Mucosa of descending colon (tissue), 3 donors: ENCODE results near the gene HMCN2. TPM values are rescaled to one million over a fixed set of nuclear protein-coding genes. Genes with fewer than 3 reads are reported as not detected.

Experiments used
- ATAC-seq: fragments of 200-7000 bp; cut with Tn5 transposase; one replicate; pipeline ENCODE4 v1.9.1; 2020; ENCODE audit warnings: mild to moderate bottlenecking, moderate library complexity
- DNase-seq, 3 donors: peaks; one replicate each; pipeline ENCODE4 v3.0.0-alpha.2; 2020
- H3K36me3 ChIP-seq: fragments of 200-600 bp; one replicate; pipeline ENCODE4 v1.8.0; 2021; ENCODE audit warnings: low read depth, mild to moderate bottlenecking
- H3K4me1 ChIP-seq: fragments of 200-600 bp; one replicate; pipeline ENCODE4 v1.8.0; 2021; ENCODE audit warnings: low read depth, mild to moderate bottlenecking
- H3K4me3 ChIP-seq: fragments of 200-600 bp; one replicate; pipeline ENCODE4 v1.8.0; 2021; ENCODE audit warnings: mild to moderate bottlenecking
- H3K9me3 ChIP-seq: fragments of 200-600 bp; one replicate; pipeline ENCODE4 v1.8.0; 2021; ENCODE audit warnings: mild to moderate bottlenecking
- intact Hi-C, 2 donors: fragments of 100-400 bp; cut with DNase I in 1 of 2; cut with micrococcal nuclease in 1 of 2; formaldehyde crosslinking; loops; one replicate each; pipeline versions ENCODE4 v1.11.0 to v1.11.1; 2022; cut with DNase I, micrococcal nuclease
- total RNA-seq, 3 donors: library from RNA; stranded (reverse); fragmentation: NEBNext Ultra II Directional in 2 of 3; extraction: Animal tissue kit (Norgen Biotek cat#: 25700) in 2 of 3; gene quantifications; one replicate each; pipeline versions ENCODE4 v1.2.1 to v1.2.4, GENCODE V29; 2021 to 2023
- TF ChIP-seq, protein P1 (sequence below): fragments of 200-600 bp; IDR thresholded peaks from one replicate; pipeline ENCODE4 v1.8.0; 2022; ENCODE audit warnings: antibody characterized with exemption, mild to moderate bottlenecking
- donor health status: DM: no; HTN: no; CAD: no; lungs with moderate emphysema.
- donor health status: DM: no; HTN: no; CAD: no.
- donor health status: DM: no; HTN: yes; CAD: no.

Gene HMCN2
- total RNA-seq, 3 donors from 2014 or later, result 28.1 to 40.5 (median 33.2) TPM

DNA sequence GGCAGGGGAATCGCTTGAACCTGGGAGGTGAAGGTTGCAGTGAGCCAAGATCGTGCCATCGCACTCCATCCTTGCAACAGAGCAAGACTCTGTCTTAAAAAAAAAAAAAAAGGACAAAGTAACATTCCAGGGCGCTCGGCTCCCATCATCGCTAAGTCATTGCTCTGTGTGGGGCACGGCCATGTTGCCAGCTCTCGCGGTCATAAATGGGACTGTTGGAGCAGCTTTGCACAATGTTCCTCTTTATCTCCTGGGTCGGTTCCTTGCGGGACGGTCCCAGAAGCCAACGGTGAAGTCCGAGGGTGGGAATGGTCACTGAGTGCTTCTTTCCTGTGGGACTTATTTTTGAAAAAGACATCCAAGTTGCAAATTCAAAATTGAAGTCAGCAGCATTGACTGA is 65.5 kb downstream of the HMCN2 start:
- DNase-seq (no peak), ATAC-seq (no peak)
- H3K9me3 ChIP-seq, result no peaks in the 10 kb centered on the region
- no peaks in the 10 kb centered on the region for H3K36me3 ChIP-seq
- intact Hi-C loops, result loop anchor here in 1 of 2 donors (10.0 kb wide), 1 partner anchor 64 kb away; no protein-coding TSS in a partner anchor
- H3K4me1 ChIP-seq, result peaks cover 2% of the 10 kb centered on the region
- TF ChIP-seq, protein P1, sequence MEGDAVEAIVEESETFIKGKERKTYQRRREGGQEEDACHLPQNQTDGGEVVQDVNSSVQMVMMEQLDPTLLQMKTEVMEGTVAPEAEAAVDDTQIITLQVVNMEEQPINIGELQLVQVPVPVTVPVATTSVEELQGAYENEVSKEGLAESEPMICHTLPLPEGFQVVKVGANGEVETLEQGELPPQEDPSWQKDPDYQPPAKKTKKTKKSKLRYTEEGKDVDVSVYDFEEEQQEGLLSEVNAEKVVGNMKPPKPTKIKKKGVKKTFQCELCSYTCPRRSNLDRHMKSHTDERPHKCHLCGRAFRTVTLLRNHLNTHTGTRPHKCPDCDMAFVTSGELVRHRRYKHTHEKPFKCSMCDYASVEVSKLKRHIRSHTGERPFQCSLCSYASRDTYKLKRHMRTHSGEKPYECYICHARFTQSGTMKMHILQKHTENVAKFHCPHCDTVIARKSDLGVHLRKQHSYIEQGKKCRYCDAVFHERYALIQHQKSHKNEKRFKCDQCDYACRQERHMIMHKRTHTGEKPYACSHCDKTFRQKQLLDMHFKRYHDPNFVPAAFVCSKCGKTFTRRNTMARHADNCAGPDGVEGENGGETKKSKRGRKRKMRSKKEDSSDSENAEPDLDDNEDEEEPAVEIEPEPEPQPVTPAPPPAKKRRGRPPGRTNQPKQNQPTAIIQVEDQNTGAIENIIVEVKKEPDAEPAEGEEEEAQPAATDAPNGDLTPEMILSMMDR, result no peak
- no peak overlapping the region for H3K4me3 ChIP-seq

DNA sequence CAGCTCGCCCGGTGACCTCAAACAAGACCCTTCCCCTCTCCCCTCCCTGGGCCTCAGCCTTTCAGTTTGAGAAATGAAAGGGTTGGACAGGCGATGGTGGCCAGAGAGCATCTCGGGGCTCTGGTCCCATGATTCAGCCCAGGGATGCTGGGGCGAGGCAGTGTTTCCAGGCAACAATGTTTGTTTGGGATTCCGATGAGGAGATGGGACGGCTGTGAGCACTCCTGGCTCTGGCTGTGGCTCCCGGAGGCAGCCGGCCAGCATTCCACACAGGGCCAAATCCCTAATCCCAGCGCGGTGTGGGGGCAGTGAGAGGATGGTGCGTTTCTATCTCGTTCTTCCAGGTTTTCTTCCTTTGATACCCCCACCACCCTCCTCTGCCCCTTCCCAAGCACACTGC is 66.0 kb downstream of the HMCN2 start:
- H3K36me3 ChIP-seq, result no peaks in the 10 kb centered on the region
- H3K4me1 ChIP-seq, result peaks cover 2% of the 10 kb centered on the region
- TF ChIP-seq, protein P1, result no peak
- no peak overlapping the region for H3K4me3 ChIP-seq
- ATAC-seq (peak; percentile 42), DNase-seq (peak in 2 of 3 donors; percentile 47 to 66)
- no peaks in the 10 kb centered on the region for H3K9me3 ChIP-seq
- intact Hi-C loops, result loop anchor here in 1 of 2 donors (10.0 kb wide), 1 partner anchor 63 kb away; no protein-coding TSS in a partner anchor

DNA sequence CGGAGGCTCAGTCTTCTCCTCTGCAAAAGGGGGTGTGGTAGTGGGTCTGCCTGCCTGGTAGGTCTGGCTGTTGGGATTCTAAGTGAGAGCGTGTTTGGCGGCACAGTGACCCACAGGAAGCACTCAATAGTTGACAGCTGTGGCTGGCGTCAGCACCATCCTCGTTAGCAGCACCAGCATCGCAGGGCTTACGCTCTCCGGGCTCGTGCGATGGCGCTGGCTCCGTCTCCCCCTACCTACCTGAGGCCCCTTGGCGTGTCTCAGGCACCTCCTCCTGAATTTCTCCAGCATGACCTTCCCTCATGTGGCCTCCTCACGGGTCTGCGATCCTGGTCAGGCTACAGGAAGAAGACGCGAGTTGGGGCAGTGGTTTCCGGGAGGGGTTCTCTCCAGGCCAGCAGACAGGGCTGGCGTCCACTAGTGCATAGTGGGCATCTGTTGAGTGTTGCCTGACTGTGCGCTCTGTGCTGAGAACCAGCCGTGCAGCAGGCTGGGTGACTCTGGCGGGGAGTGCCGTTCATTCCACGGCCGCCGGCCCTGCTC is 66.9 kb downstream of the HMCN2 start:
- DNase-seq, result no peak
- H3K4me3 ChIP-seq, result no peak overlapping the region
- TF ChIP-seq, protein P1, result no peak
- ATAC-seq, result no peak
- intact Hi-C loops, result loop anchor here in 1 of 2 donors (10.0 kb wide), 1 partner anchor 62 kb away; no protein-coding TSS in a partner anchor
- no peaks in the 10 kb centered on the region for H3K9me3 ChIP-seq
- H3K36me3 ChIP-seq, result no peaks in the 10 kb centered on the region
- peaks cover 2% of the 10 kb centered on the region for H3K4me1 ChIP-seq

DNA sequence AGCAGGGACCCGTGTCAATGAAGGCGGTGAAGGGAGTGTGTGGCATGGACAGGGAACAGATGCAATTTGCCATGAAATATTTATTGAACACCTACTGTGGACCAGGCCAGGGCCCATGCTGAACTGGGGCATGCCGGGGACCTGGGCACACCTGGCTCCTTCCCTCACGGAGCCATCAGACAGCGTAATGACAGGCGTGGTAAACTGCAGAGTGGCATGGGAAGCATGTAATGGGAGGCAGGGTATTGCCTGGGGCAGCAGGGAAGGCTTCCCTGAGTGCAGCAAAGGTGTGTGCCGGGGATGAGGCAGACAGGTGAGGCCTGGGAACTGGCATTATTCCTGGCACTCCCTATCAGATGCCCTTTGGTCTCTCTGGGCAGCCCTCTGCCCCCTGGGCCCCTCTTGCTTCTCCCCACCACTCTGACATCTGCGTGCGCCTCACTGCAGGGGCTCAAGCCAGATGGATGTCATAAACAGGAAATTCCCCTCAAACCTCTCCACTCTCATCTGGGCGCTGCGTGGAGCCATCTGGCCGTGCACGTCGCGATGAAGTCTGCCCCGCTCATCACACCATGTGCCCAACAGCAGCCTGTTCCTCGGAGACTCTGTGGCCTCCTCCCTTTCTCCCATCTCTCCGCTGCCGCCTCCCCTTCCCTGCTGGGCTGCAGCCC is 67.6 kb downstream of the HMCN2 start:
- no peaks in the 10 kb centered on the region for H3K9me3 ChIP-seq
- intact Hi-C loops, result loop anchor here in 1 of 2 donors (10.0 kb wide), 1 partner anchor 62 kb away; no protein-coding TSS in a partner anchor
- DNase-seq (no peak), ATAC-seq (peak; percentile 43)
- TF ChIP-seq, protein P1, result no peak
- H3K4me3 ChIP-seq, result no peak overlapping the region
- H3K4me1 ChIP-seq, result no peaks in the 10 kb centered on the region
- no peaks in the 10 kb centered on the region for H3K36me3 ChIP-seq

DNA sequence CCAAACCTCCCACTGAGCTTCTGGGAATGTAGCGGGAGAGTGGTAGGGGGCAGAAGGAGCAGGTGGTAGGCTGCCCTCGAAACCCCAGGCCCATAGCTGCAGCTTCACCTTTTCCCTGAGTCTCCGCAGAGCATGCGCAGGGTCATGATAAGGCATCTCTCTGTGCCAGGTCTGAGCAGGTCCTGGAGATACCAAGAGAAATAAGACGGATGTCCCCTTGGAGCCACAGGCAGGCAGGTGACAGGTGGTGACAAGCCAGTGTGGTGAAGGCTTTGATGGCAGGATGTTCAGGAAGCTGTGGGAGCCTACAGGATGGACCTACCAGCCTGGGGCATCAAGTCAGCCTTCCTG is 68.1 kb downstream of the HMCN2 start:
- TF ChIP-seq, protein P1, result no peak
- ATAC-seq, result no peak
- intact Hi-C loops, result loop anchor here in 1 of 2 donors (10.0 kb wide), 1 partner anchor 61 kb away; no protein-coding TSS in a partner anchor
- Histone ChIP-seq H3K4me3 (no peak overlapping the region), H3K36me3 (no peaks in the 10 kb centered on the region), H3K4me1 (no peaks in the 10 kb centered on the region), H3K9me3 (no peaks in the 10 kb centered on the region)
- no peak for DNase-seq
